Lower leg skin (tissue), 4 donors: ENCODE data around the gene MIS18A. TPM values are rescaled to one million over a fixed set of nuclear protein-coding genes. Genes with fewer than 3 reads are reported as not detected.

ENCODE experiments used
- DNase-seq, 2 donors: peaks; one replicate each; pipeline ENCODE4 v3.0.0-alpha.2; 2019; ENCODE audit warnings: low spot score in 2 of 2
- H3K4me3 ChIP-seq: fragments of 200-600 bp; sonication (generic); 2 replicates; pipeline ENCODE4 v1.5.1; 2017; ENCODE audit warnings: mild to moderate bottlenecking, low read depth; ENCODE audit not compliant: poor library complexity, severe bottlenecking
- CTCF ChIP-seq, 3 donors: fragments of 450-650 bp; IDR thresholded peaks; one replicate each; pipeline ENCODE4 v1.5.1; 2016; ENCODE audit warnings: antibody characterized with exemption in 3 of 3, mild to moderate bottlenecking in 3 of 3, moderate library complexity in 2 of 3
- POLR2A ChIP-seq, 2 donors: fragments of 450-650 bp; IDR thresholded peaks; one replicate each; pipeline ENCODE4 v1.6.1; 2016 to 2017; ENCODE audit warnings: antibody characterized with exemption in 2 of 2, mild to moderate bottlenecking in 1 of 2, moderate library complexity in 1 of 2
- WGBS, 2 donors: methylation state at CpG; one replicate each; pipeline ENCODE4 v1.1.5; 2018; 5-methylcytosine and 5-hydroxymethylcytosine counted together
- intact Hi-C: fragments of 100-400 bp; cut with DNase I; formaldehyde crosslinking; loops from one replicate; pipeline ENCODE4 v1.15.0; 2023; ENCODE audit warnings: low total_unique reads
- total RNA-seq, 4 donors: library from RNA; depleted of rRNA; stranded (reverse); fragments of >200 nt; gene quantifications; one replicate each; pipeline ENCODE4 v1.1.0, GENCODE V29; 2016

MIS18A gene
- total RNA-seq, 4 donors from 2014 or later, result 2.2 to 7.7 (median 3.9) TPM

- H3K4me3 ChIP-seq, result no peak overlapping the region
- DNase-seq, result peak in 1 of 2 donors; percentile 57
- no peak for TF ChIP-seq CTCF (IDR thresholded peaks at IDR 0.05)
- no peak for TF ChIP-seq POLR2A (IDR thresholded peaks at IDR 0.05)
- 92 to 95% methylated on average over 13 of the region's 13 CpGs for WGBS, 2 donors
- intact Hi-C loops, result no loop called here
These were observed 42.6 kb upstream of the MIS18A start for GRCh38 chr21:32321480-32321879.

DNA sequence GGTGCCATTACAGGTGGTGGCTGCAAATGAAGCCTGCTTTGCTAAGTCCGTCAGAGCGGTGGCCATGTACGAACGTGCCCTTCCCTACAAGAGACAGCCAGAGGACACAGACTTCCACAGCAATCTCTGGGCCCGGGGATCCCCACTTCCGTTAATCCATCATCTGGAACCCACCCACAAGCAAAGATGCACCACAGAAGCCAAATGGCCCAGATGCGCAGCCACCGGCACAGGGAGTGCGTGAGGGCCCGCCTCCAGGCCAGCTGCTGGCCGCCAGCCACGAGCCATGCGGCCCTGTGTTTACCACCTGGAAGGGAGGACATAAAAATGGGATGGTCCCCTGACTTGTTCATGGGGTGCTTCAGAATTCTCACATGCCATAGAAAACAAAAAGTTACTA, 41.9 kb upstream of the MIS18A start:
- intact Hi-C loops, result no loop called here
- peak in 1 of 2 donors; percentile 72 for DNase-seq
- H3K4me3 ChIP-seq, result no peak overlapping the region
- WGBS, 2 donors, result 81 to 86% methylated on average over 13 of the region's 13 CpGs
- no peak for TF ChIP-seq POLR2A (IDR thresholded peaks at IDR 0.05)
- no peak for TF ChIP-seq CTCF (IDR thresholded peaks at IDR 0.05)

GRCh38 chr21:32320059-32320458, 41.2 kb upstream of the MIS18A start:
- H3K4me3 ChIP-seq, result no peak overlapping the region
- 85 to 91% methylated on average over 6 of the region's 6 CpGs for WGBS, 2 donors
- DNase-seq, result peak in 1 of 2 donors; percentile 69
- intact Hi-C loops, result no loop called here
- TF ChIP-seq CTCF (IDR thresholded peaks at IDR 0.05), result no peak
- TF ChIP-seq POLR2A (IDR thresholded peaks at IDR 0.05), result no peak

- 87 to 97% methylated on average over 7 of the region's 7 CpGs for WGBS, 2 donors
- intact Hi-C loops, result no loop called here
- TF ChIP-seq POLR2A (IDR thresholded peaks at IDR 0.05) (no peak), CTCF (IDR thresholded peaks at IDR 0.05) (no peak)
- DNase-seq, result peak in 1 of 2 donors; percentile 83
- no peak overlapping the region for H3K4me3 ChIP-seq
These were observed 40.2 kb upstream of the MIS18A start for GRCh38 chr21:32319012-32319411.

DNA sequence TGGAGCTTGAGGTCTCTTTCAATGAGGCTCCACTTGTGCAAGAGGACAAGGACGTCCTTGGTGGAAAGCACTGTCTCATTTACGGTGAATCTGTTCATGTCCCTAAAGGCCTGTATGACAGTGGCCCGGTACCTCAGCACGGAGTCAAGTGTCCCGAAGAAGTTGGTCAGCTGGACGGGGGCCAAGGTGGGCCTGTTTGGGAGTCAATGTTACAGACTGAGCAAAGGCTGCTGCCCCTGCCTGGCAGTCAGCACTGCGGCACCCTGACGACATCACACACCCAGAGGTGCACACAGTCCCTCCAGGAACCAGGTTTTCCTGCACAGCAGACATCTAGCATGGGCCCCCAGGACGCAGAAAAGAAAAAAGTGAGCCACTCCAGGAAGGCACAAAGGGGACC, 38.9 kb upstream of the MIS18A start:
- 95 to 97% methylated on average over 8 to 9 of the region's 9 CpGs for WGBS, 2 donors
- intact Hi-C loops, result no loop called here

More for the DNA sequence above, 38.9 kb upstream of the MIS18A start:
- H3K4me3 ChIP-seq, result no peak overlapping the region
- DNase-seq, result peak in 1 of 2 donors; percentile 79
- TF ChIP-seq POLR2A (IDR thresholded peaks at IDR 0.05), result no peak
- no peak for TF ChIP-seq CTCF (IDR thresholded peaks at IDR 0.05)
